H1 (cell line): ENCODE results near the gene LRCH2. TPM values are rescaled to one million over a fixed set of nuclear protein-coding genes. Genes with fewer than 3 reads are reported as not detected.

Experiments
- CTCF ChIA-PET: fragments of 300-600 bp; sonication (Branson Sonifier 250); formaldehyde crosslinking; loops from one replicate; lab custom pipeline; 2021; ENCODE audit not compliant: partially characterized antibody; lab: Charles Lee
- POLR2A ChIA-PET: fragments of 300-600 bp; sonication (Branson Sonifier 250); formaldehyde crosslinking; loops from one replicate; lab custom pipeline; 2021; ENCODE audit warnings: inconsistent platforms; ENCODE audit not compliant: partially characterized antibody; lab: Charles Lee
- DNase-seq, 2 experiments: peaks; one replicate each; pipeline versions ENCODE4 v3.0.0 to v3.0.0-alpha.2; 2010 to 2022; ENCODE audit warnings: low spot score in 2 of 2, low read depth in 1 of 2, mixed read lengths in 1 of 2
- FAIRE-seq: peaks from 2 replicates; lab custom pipeline; 2011; peaks lifted over from hg19 to GRCh38; lab: Jason Lieb, UNC
- H2AFZ ChIP-seq: 2 replicates; pipeline ENCODE4 v1.8.1; 2012; ENCODE audit warnings: low read length, inconsistent platforms
- H2AK5ac ChIP-seq: 2 replicates; pipeline ENCODE4 v1.6.1; 2013; ENCODE audit warnings: low read depth, low read length
- H2BK120ac ChIP-seq: replicated peaks from 2 replicates; pipeline ENCODE3; 2013; ENCODE audit warnings: low read depth, low read length, inconsistent platforms
- H2BK12ac ChIP-seq: 2 replicates; pipeline ENCODE4 v1.6.1; 2013; ENCODE audit warnings: low read depth, low read length
- H2BK15ac ChIP-seq: 2 replicates; pipeline ENCODE4 v1.6.1; 2013; ENCODE audit warnings: low read length
- H2BK20ac ChIP-seq: 2 replicates; pipeline ENCODE4 v1.6.1; 2013; ENCODE audit warnings: low read length
- H2BK5ac ChIP-seq: 2 replicates; pipeline ENCODE4 v1.6.1; 2013; ENCODE audit warnings: low read depth, low read length
- H3K14ac ChIP-seq: 2 replicates; pipeline ENCODE4 v1.6.1; 2013; ENCODE audit warnings: inconsistent platforms; ENCODE audit not compliant: insufficient read length
- H3K18ac ChIP-seq: 2 replicates; pipeline ENCODE4 v1.6.1; 2013; ENCODE audit warnings: low read length; ENCODE audit errors: extremely low read depth
- H3K23ac ChIP-seq: 2 replicates; pipeline ENCODE4 v1.6.1; 2013; ENCODE audit warnings: inconsistent platforms; ENCODE audit not compliant: insufficient read length
- H3K23me2 ChIP-seq: 2 replicates; pipeline ENCODE4 v1.6.1; 2013; ENCODE audit warnings: low read depth, low read length
- H3K27ac ChIP-seq: 2 replicates; pipeline ENCODE4 v1.6.1; 2011; ENCODE audit warnings: low read depth, low read length, inconsistent platforms
- H3K27me3 ChIP-seq, 4 experiments: replicated peaks in 1 of 4; 1 replicate in 1 of 4; 2 replicates in 3 of 4; pipeline versions ENCODE4 v1.6.1 to v1.8.1; 2011 to 2013; ENCODE audit warnings: low read length in 3 of 4, mild to moderate bottlenecking in 3 of 4, inconsistent platforms in 2 of 4, mixed read lengths in 2 of 4, moderate library complexity in 1 of 4; ENCODE audit not compliant: control insufficient read depth in 3 of 4, insufficient read depth in 3 of 4; ENCODE audit errors: extremely low read depth in 1 of 4
- H3K36me3 ChIP-seq, 4 experiments: 2 replicates each; pipeline versions ENCODE4 v1.6.1 to v1.8.1; 2011 to 2013; ENCODE audit warnings: mild to moderate bottlenecking in 4 of 4, low read length in 3 of 4, moderate library complexity in 2 of 4, control low read depth in 1 of 4, inconsistent platforms in 1 of 4; ENCODE audit not compliant: insufficient read depth in 4 of 4, control insufficient read depth in 2 of 4
- H3K4ac ChIP-seq: replicated peaks from 2 replicates; pipeline ENCODE3; 2013; ENCODE audit warnings: low read length, low read depth, mixed read lengths, inconsistent platforms; ENCODE audit not compliant: insufficient read length
- H3K4me1 ChIP-seq, 4 experiments: replicated peaks in 1 of 4; 1 replicate in 1 of 4; 2 replicates in 3 of 4; pipeline versions ENCODE4 v1.6.1 to v1.8.1; 2011 to 2013; ENCODE audit warnings: low read length in 3 of 4, inconsistent platforms in 2 of 4, mixed read lengths in 1 of 4; ENCODE audit not compliant: insufficient read depth in 4 of 4, control insufficient read depth in 3 of 4
- H3K4me2 ChIP-seq, 2 experiments: 2 replicates each; pipeline versions ENCODE4 v1.6.1 to v1.8.1; 2011 to 2013; ENCODE audit warnings: low read depth in 2 of 2, low read length in 2 of 2, control low read depth in 1 of 2, inconsistent platforms in 1 of 2, mild to moderate bottlenecking in 1 of 2; ENCODE audit not compliant: insufficient read depth in 1 of 2
- H3K4me3 ChIP-seq, 4 experiments: fragments of 200-600, 300-600 bp in 1 of 4; sonication (generic), shearing (Covaris generic), sonication (Bioruptor Twin) in 1 of 4; 2 replicates each; pipeline versions ENCODE4 v1.5.1 to v1.8.1; 2011 to 2016; ENCODE audit warnings: low read length in 4 of 4, low read depth in 3 of 4, control low read depth in 2 of 4, inconsistent platforms in 2 of 4, mild to moderate bottlenecking in 2 of 4, mixed read lengths in 1 of 4, moderate library complexity in 1 of 4; ENCODE audit not compliant: insufficient read depth in 2 of 4; ENCODE audit errors: extremely low read depth in 1 of 4
- H3K56ac ChIP-seq: replicated peaks from 2 replicates; pipeline ENCODE3; 2013; ENCODE audit warnings: low read depth, mild to moderate bottlenecking, mixed read lengths, low read length, inconsistent platforms; ENCODE audit not compliant: insufficient read length
- H3K79me1 ChIP-seq: 2 replicates; pipeline ENCODE4 v1.6.1; 2013; ENCODE audit warnings: low read depth, low read length, control low read depth
- H3K79me2 ChIP-seq, 2 experiments: 2 replicates each; pipeline versions ENCODE4 v1.6.1 to v1.8.1; 2012 to 2013; ENCODE audit warnings: low read length in 2 of 2, mild to moderate bottlenecking in 2 of 2, inconsistent platforms in 1 of 2; ENCODE audit not compliant: insufficient read depth in 2 of 2, control insufficient read depth in 1 of 2
- H3K9ac ChIP-seq, 4 experiments: replicated peaks in 1 of 4; 1 replicate in 1 of 4; 2 replicates in 3 of 4; pipeline versions ENCODE4 v1.6.1 to v1.8.1; 2011 to 2013; ENCODE audit warnings: low read depth in 3 of 4, low read length in 3 of 4, control low read depth in 2 of 4, mild to moderate bottlenecking in 2 of 4, moderate library complexity in 2 of 4, inconsistent platforms in 1 of 4; ENCODE audit errors: extremely low read depth in 1 of 4
- H3K9me3 ChIP-seq, 2 experiments: 2 replicates each; pipeline versions ENCODE4 v1.6.1 to v1.8.1; 2012 to 2013; ENCODE audit warnings: mild to moderate bottlenecking in 2 of 2, moderate library complexity in 2 of 2, control low read depth in 1 of 2, inconsistent platforms in 1 of 2, low read depth in 1 of 2, low read length in 1 of 2, mixed read lengths in 1 of 2; ENCODE audit not compliant: insufficient read depth in 2 of 2
- H4K20me1 ChIP-seq, 2 experiments: replicated peaks in 1 of 2; 2 replicates each; pipeline versions ENCODE3 to v1.8.1; 2011 to 2013; ENCODE audit warnings: inconsistent platforms in 2 of 2, low read length in 2 of 2, mild to moderate bottlenecking in 1 of 2; ENCODE audit not compliant: insufficient read depth in 2 of 2, control insufficient read depth in 1 of 2
- H4K5ac ChIP-seq: 2 replicates; pipeline ENCODE4 v1.6.1; 2013; ENCODE audit warnings: low read length, low read depth, mixed read lengths, inconsistent platforms; ENCODE audit not compliant: insufficient read length
- H4K8ac ChIP-seq: 2 replicates; pipeline ENCODE4 v1.8.0; 2013; ENCODE audit warnings: mild to moderate bottlenecking, moderate library complexity, low read length, inconsistent platforms; ENCODE audit not compliant: insufficient read depth; ENCODE audit errors: extremely low read depth
- H4K91ac ChIP-seq: replicated peaks from 2 replicates; pipeline ENCODE3; 2013; ENCODE audit warnings: low read length, mixed read lengths, inconsistent platforms; ENCODE audit not compliant: insufficient read length
- HDAC2 ChIP-seq, 2 experiments: fragments of 300-600 bp in 1 of 2; sonication (generic) in 1 of 2; IDR thresholded peaks; 2 replicates each; pipeline ENCODE4 v1.6.1; 2011 to 2012; ENCODE audit warnings: low read depth in 2 of 2, low read length in 2 of 2, mild to moderate bottlenecking in 2 of 2, moderate library complexity in 2 of 2, borderline replicate concordance in 1 of 2, inconsistent platforms in 1 of 2
- JUND ChIP-seq: IDR thresholded peaks from 2 replicates; pipeline ENCODE4 v1.6.1; 2011; ENCODE audit warnings: mild to moderate bottlenecking, improper control_type of control experiment, low read length
- SRF ChIP-seq: IDR thresholded peaks from 2 replicates; pipeline ENCODE4 v1.6.1; 2011; ENCODE audit warnings: mild to moderate bottlenecking, low read depth, low read length, moderate library complexity
- TAF1 ChIP-seq: IDR thresholded peaks from 2 replicates; pipeline ENCODE4 v1.6.1; 2011; ENCODE audit warnings: mild to moderate bottlenecking, low read depth, low read length
- WGBS, 2 experiments: shearing (Covaris generic) in 1 of 2; methylation state at CpG; one replicate each; pipeline versions ENCODE4 v1.1.6 to v1.1.7; 2013 to 2015; ENCODE audit warnings: low lambda C conversion rate in 2 of 2, mixed read lengths in 2 of 2, inconsistent platforms in 1 of 2, low coverage in 1 of 2, missing lambda C conversion rate in 1 of 2; ENCODE audit not compliant: insufficient replicate concordance in 2 of 2, insufficient coverage in 1 of 2, insufficient read length in 1 of 2; ENCODE audit errors: extremely low coverage in 1 of 2, missing lambda C conversion rate in 1 of 2; 5-methylcytosine and 5-hydroxymethylcytosine counted together
- polyA plus RNA-seq, 7 experiments: library from polyadenylated mRNA; depleted of rRNA in 3 of 7; stranded (reverse) in 5 of 7; unstranded in 2 of 7; fragments of >200 nt in 5 of 7; fragments of 200-250 nt in 2 of 7; gene quantifications; 1 replicate in 5 of 7; 2 replicates in 1 of 7; 4 replicates in 1 of 7; pipeline versions ENCODE4 v1.2.1 to v1.2.3, GENCODE V29; 2011 to 2013; ENCODE audit warnings: missing spikeins in 2 of 7, mixed read lengths in 2 of 7
- total RNA-seq: library from RNA; stranded (reverse); fragmentation: NEBNext Ultra II Directional; extraction: Animal tissue kit (Norgen Biotek cat#: 25700); gene quantifications from 2 replicates; pipeline ENCODE4 v1.2.1, GENCODE V29; 2021

The LRCH2 gene
- total and polyA plus RNA-seq, 2 of the 8 experiments (the other 6 are each of a cell fraction or from before 2014, with no cell fraction given), result 1.5 to 5.5 TPM

GRCh38 chrX:115229337-115230003 lies 4.4 kb downstream of the LRCH2 start:
- Histone ChIP-seq H3K79me2 (peaks cover 0 to 8% of the 10 kb centered on the region in 2 experiments; a peak in 2 of 4 replicates), H3K23ac (no peak overlapping the region), H2BK120ac (no peak overlapping the region), H3K36me3 (no peaks in the 10 kb centered on the region), H3K4me1 (no peaks in the 10 kb centered on the region; a peak in 1 of 7 replicates), H2BK5ac (no peak overlapping the region), H3K79me1 (no peaks in the 10 kb centered on the region), H3K18ac (no peak overlapping the region), H3K4me2 (no peak overlapping the region), H2BK12ac (no peak overlapping the region), H3K56ac (no peak overlapping the region), H4K8ac (no peak overlapping the region), H4K91ac (no peak overlapping the region), H3K4ac (no peak overlapping the region), H4K5ac (no peak overlapping the region), H3K14ac (no peak overlapping the region), H3K9ac (no peak overlapping the region), H2BK15ac (no peak overlapping the region), H3K27ac (no peak overlapping the region), H4K20me1 (no peaks in the 10 kb centered on the region), H2BK20ac (no peak overlapping the region), H2AK5ac (no peak overlapping the region), H3K9me3 (no peaks in the 10 kb centered on the region), H3K23me2 (no peaks in the 10 kb centered on the region), H3K4me3 (no peak overlapping the region), H3K27me3 (no peaks in the 10 kb centered on the region), H2AFZ (no peak overlapping the region)
- 75% methylated on average over 4 of the region's 4 CpGs; no CpG with 5 or more reads in 1 of the 2 experiments for WGBS, 2 experiments
- CTCF ChIA-PET, result no interaction called here
- no peak for DNase-seq
- no peak for FAIRE-seq
- POLR2A ChIA-PET, result no interaction called here
- TF ChIP-seq TAF1 (no peak), HDAC2 (IDR thresholded peaks at IDR 0.05; ENCODE audit: borderline replicate concordance in 1 of 2, low read depth in 2 of 2, low read length in 2 of 2) (no peak), JUND (no peak), SRF (no peak)
